Measurements from ENCODE around the gene HIC1.

The HIC1 gene

GRCh38 chr17:2040942-2041560 lies 13.9 kb upstream of the HIC1 start:
- in situ Hi-C loops (cut with MboI; ENCODE audit: low sequenced_read_pairs, unreplicated experiment): loop anchor here (25.0 kb wide), 1 partner anchor 329 kb away; the partner anchor contains the start of genes TLCD2 and WDR81
- no peak for DNase-seq (ENCODE audit: low spot score)
- TF ChIP-seq CTCF (IDR thresholded peaks at IDR 0.05; ENCODE audit: borderline replicate concordance, control extremely low read depth, extremely low read depth, insufficient read depth, missing control alignments): no peak

DNA sequence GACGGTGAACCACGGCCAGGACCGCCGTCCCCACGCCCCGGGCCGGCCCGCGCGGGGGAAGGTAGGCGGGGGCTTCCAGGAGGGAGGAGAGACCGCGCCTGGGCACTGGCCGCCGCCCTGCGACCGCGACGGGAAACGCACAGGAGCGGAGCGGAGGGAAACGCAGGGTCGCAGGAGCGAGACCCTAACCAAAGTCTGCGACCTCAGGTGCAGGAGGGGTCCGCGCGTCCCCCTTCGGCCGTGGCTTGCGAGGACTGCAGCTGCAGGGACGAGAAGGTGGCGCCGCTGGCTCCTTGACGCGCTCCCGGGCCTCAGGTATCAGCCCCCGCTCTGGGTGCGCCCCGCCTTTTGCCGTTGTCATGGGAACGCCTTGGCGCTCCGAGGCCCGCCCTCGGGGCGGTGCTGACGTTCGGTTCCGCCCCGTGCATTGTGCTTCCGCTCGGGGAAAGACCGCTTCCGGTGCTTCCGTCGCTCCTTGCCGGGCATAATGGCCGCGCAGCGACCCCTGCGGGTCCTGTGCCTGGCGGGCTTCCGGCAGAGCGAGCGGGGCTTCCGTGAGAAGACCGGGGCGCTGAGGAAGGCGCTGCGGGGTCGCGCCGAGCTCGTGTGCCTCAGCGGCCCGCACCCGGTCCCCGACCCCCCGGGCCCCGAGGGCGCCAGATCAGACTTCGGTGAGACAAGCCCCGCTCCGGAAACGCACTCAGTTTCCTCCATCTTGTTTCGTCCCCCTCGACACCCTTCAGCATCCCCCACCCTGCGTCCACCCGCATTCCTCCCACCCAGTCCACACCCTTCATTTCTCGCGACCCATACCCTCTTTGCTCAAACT lies 13.1 kb upstream of the HIC1 start, which contains the start of gene OVCA2:
Gene OVCA2, plus strand, starts transcription at position 462 of the 829 bp plus-strand sequence. Its CDS starts 26 bp downstream, at position 488.
- peak; percentile 99 for DNase-seq (ENCODE audit: low spot score)
- in situ Hi-C loops (cut with MboI; ENCODE audit: low sequenced_read_pairs, unreplicated experiment): loop anchor here (25.0 kb wide), 1 partner anchor 329 kb away; the partner anchor contains the start of genes TLCD2 and WDR81
- TF ChIP-seq CTCF (IDR thresholded peaks at IDR 0.05; ENCODE audit: borderline replicate concordance, control extremely low read depth, extremely low read depth, insufficient read depth, missing control alignments): peak; percentile 74

GRCh38 chr17:2042390-2042847 lies 12.5 kb upstream of the HIC1 start:
- in situ Hi-C loops (cut with MboI; ENCODE audit: low sequenced_read_pairs, unreplicated experiment): loop anchor here (25.0 kb wide), 1 partner anchor 330 kb away; the partner anchor contains the start of genes TLCD2 and WDR81
- DNase-seq (ENCODE audit: low spot score): no peak
- TF ChIP-seq CTCF (IDR thresholded peaks at IDR 0.05; ENCODE audit: borderline replicate concordance, control extremely low read depth, extremely low read depth, insufficient read depth, missing control alignments): no peak

DNA sequence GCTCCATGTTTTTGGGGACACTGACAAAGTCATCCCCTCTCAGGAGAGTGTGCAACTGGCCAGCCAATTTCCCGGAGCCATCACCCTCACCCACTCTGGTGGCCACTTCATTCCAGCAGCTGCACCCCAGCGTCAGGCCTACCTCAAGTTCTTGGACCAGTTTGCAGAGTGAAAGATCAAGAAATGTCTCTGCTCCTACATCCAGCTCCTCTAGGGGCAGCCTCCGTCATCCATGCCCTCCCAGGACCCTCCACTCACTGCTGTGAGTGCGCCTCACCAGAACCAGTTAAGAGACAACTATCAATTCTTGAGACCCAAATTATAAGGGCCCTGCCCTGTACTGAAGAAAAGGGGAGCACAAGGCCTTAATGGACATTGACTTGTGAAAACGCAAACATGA lies 12.0 kb upstream of the HIC1 start:
- DNase-seq (ENCODE audit: low spot score): no peak
- in situ Hi-C loops (cut with MboI; ENCODE audit: low sequenced_read_pairs, unreplicated experiment): loop anchor here (25.0 kb wide), 1 partner anchor 331 kb away; the partner anchor contains the start of genes TLCD2 and WDR81
- no peak for TF ChIP-seq CTCF (IDR thresholded peaks at IDR 0.05; ENCODE audit: borderline replicate concordance, control extremely low read depth, extremely low read depth, insufficient read depth, missing control alignments)

- no peak for DNase-seq (ENCODE audit: low spot score)
- in situ Hi-C loops (cut with MboI; ENCODE audit: low sequenced_read_pairs, unreplicated experiment): loop anchor here (25.0 kb wide), 1 partner anchor 331 kb away; the partner anchor contains the start of genes TLCD2 and WDR81
- no peak for TF ChIP-seq CTCF (IDR thresholded peaks at IDR 0.05; ENCODE audit: borderline replicate concordance, control extremely low read depth, extremely low read depth, insufficient read depth, missing control alignments)
Observed at GRCh38 chr17:2043785-2044184, 11.1 kb upstream of the HIC1 start.

DNA sequence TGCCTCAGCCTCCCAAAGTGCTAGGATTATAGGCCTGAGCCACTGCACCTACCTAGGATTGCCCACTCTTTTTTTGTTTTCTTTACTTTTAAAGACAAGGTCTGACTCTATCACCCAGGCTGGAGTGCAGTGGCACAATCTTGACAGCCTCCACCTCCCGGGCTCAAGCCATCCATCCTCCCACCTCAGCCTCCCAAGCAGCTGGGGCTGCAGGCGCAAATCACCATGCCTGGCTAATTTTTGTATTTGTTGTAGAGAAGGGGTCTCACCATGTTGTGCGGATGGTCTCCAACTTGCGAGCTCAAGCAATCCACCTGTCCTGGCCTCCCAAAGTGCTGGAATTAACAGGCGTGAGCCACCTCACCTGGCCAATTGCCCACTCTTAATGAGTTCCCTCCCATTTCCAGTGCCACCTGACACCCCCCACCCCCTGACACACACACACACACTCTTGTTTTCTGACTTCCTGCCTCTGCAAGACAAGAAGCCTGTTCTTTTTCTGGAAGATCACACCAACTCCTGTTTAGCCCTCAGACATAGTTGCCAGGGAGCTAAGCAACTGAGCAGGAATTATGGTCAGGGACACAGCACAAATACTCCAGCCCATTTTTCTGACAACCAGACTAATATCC lies 10.5 kb upstream of the HIC1 start:
- TF ChIP-seq CTCF (IDR thresholded peaks at IDR 0.05; ENCODE audit: borderline replicate concordance, control extremely low read depth, extremely low read depth, insufficient read depth, missing control alignments): no peak
- DNase-seq (ENCODE audit: low spot score): no peak
- in situ Hi-C loops (cut with MboI; ENCODE audit: low sequenced_read_pairs, unreplicated experiment): loop anchor here (25.0 kb wide), 1 partner anchor 332 kb away; the partner anchor contains the start of genes TLCD2 and WDR81

Measured in GM13976 (cell line).